HepG2 (cell line): ENCODE results near the gene EXOC6B. TPM values are rescaled to one million over a fixed set of nuclear protein-coding genes. Genes with fewer than 3 reads are reported as not detected.

ENCODE experiments used
- DR1 ChIP-seq: sonication (generic); formaldehyde crosslinking; IDR thresholded peaks from 2 replicates; pipeline ENCODE4 v1.8.0; 2021; ENCODE audit warnings: mild to moderate bottlenecking, missing genetic modification reagents, inconsistent platforms
- FOXK2 ChIP-seq: fragments of 450-650 bp; IDR thresholded peaks from 2 replicates; pipeline ENCODE4 v1.6.1; 2016
- JUND ChIP-seq: sonication (generic); formaldehyde crosslinking; IDR thresholded peaks from 2 replicates; pipeline ENCODE4 v1.8.0; 2022; ENCODE audit warnings: mild to moderate bottlenecking, missing genetic modification reagents
- MAFK ChIP-seq, 2 experiments: IDR thresholded peaks in 1 of 2; conservative IDR thresholded peaks in 1 of 2; 2 replicates each; pipeline ENCODE4 v1.6.1; 2011; ENCODE audit warnings: improper control_type of control experiment in 2 of 2, low read length in 2 of 2
- NFRKB ChIP-seq: fragments of 450-650 bp; IDR thresholded peaks from 2 replicates; pipeline ENCODE4 v1.6.1; 2017
- ONECUT2 ChIP-seq: sonication (generic); formaldehyde crosslinking; IDR thresholded peaks from 2 replicates; pipeline ENCODE4 v1.4.0; 2020; ENCODE audit warnings: missing genetic modification reagents
- PTBP1 ChIP-seq: fragments of 200-400 bp; formaldehyde crosslinking; IDR thresholded peaks from 2 replicates; pipeline ENCODE4 v1.6.1; 2018; ENCODE audit warnings: low read length, low read depth; ENCODE audit not compliant: poor library complexity, severe bottlenecking
- STAG1 ChIP-seq: sonication (generic); formaldehyde crosslinking; IDR thresholded peaks from 2 replicates; pipeline ENCODE4 v1.4.0; 2020; ENCODE audit warnings: missing genetic modification reagents
- SYNCRIP ChIP-seq: fragments of 200-400 bp; formaldehyde crosslinking; IDR thresholded peaks from 2 replicates; pipeline ENCODE4 v1.6.1; 2018; ENCODE audit warnings: mild to moderate bottlenecking, low read depth, low read length; ENCODE audit not compliant: insufficient read depth
- ZNF10 ChIP-seq: sonication (generic); formaldehyde crosslinking; IDR thresholded peaks from 2 replicates; pipeline ENCODE4 v1.4.0; 2020; ENCODE audit warnings: mild to moderate bottlenecking, low read depth, missing genetic modification reagents, borderline replicate concordance
- ZNF235 ChIP-seq: sonication (generic); formaldehyde crosslinking; IDR thresholded peaks from 2 replicates; pipeline ENCODE4 v1.8.1; 2023; ENCODE audit warnings: mild to moderate bottlenecking, missing genetic modification reagents, borderline replicate concordance
- ZNF264 ChIP-seq: sonication (generic); formaldehyde crosslinking; IDR thresholded peaks from 2 replicates; pipeline ENCODE4 v1.4.0; 2020; ENCODE audit warnings: missing genetic modification reagents
- ZNF333 ChIP-seq: sonication (generic); formaldehyde crosslinking; IDR thresholded peaks from 2 replicates; pipeline ENCODE4 v1.4.0; 2020; ENCODE audit warnings: mild to moderate bottlenecking, missing genetic modification reagents, borderline replicate concordance
- ZNF552 ChIP-seq: sonication (generic); formaldehyde crosslinking; IDR thresholded peaks from 2 replicates; pipeline ENCODE4 v1.9.0; 2022; ENCODE audit warnings: missing genetic modification reagents, mild to moderate bottlenecking, borderline replicate concordance
- ZNF772 ChIP-seq: sonication (generic); formaldehyde crosslinking; IDR thresholded peaks from 2 replicates; pipeline ENCODE4 v1.5.0; 2020; ENCODE audit warnings: mild to moderate bottlenecking, missing genetic modification reagents
- polyA plus RNA-seq, 8 experiments: library from polyadenylated mRNA; depleted of rRNA in 3 of 8; stranded (reverse) in 7 of 8; unstranded in 1 of 8; fragments of >200 nt; fragmentation: Illumina TruSeq in 4 of 8; extraction: Trizol in 4 of 8; gene quantifications; 2 replicates each; pipeline versions ENCODE4 v1.2.1 to v1.2.3, GENCODE V29; 2011 to 2016; ENCODE audit warnings: low read depth in 4 of 8, missing spikeins in 1 of 8, mixed read lengths in 1 of 8; ENCODE audit not compliant: insufficient read depth in 1 of 8
- total RNA-seq, 5 experiments: library from RNA; depleted of rRNA; stranded (reverse); fragments of >200 nt; fragmentation: Illumina TruSeq; extraction: Trizol; gene quantifications; 2 replicates each; pipeline ENCODE4 v1.2.3, GENCODE V29; 2016; ENCODE audit warnings: low read depth in 1 of 5
- TF ChIP-seq, protein P1 (sequence below): sonication (generic); formaldehyde crosslinking; IDR thresholded peaks from 2 replicates; pipeline ENCODE4 v1.4.0; 2020; ENCODE audit warnings: mild to moderate bottlenecking, low read depth, missing genetic modification reagents
- TF ChIP-seq, protein P2 (sequence below): sonication (generic); formaldehyde crosslinking; IDR thresholded peaks from 2 replicates; pipeline ENCODE4 v1.5.1; 2020; ENCODE audit warnings: missing genetic modification reagents, mild to moderate bottlenecking, borderline replicate concordance
- TF ChIP-seq, protein P3 (sequence below): sonication (generic); formaldehyde crosslinking; IDR thresholded peaks from 2 replicates; pipeline ENCODE4 v1.4.0; 2020; ENCODE audit warnings: mild to moderate bottlenecking, missing genetic modification reagents
- TF ChIP-seq, protein P4 (sequence below): sonication (generic); formaldehyde crosslinking; IDR thresholded peaks from 2 replicates; pipeline ENCODE4 v1.4.0; 2020; ENCODE audit warnings: missing genetic modification reagents
- TF ChIP-seq, protein P5 (sequence below): sonication (generic); formaldehyde crosslinking; IDR thresholded peaks from 2 replicates; pipeline ENCODE4 v1.4.0; 2020; ENCODE audit warnings: missing genetic modification reagents, borderline replicate concordance

EXOC6B gene
- total and polyA plus RNA-seq, 2 of the 13 experiments (the other 11 are each of a cell fraction or from before 2014, with no cell fraction given) = 9.1 to 15.9 TPM

DNA sequence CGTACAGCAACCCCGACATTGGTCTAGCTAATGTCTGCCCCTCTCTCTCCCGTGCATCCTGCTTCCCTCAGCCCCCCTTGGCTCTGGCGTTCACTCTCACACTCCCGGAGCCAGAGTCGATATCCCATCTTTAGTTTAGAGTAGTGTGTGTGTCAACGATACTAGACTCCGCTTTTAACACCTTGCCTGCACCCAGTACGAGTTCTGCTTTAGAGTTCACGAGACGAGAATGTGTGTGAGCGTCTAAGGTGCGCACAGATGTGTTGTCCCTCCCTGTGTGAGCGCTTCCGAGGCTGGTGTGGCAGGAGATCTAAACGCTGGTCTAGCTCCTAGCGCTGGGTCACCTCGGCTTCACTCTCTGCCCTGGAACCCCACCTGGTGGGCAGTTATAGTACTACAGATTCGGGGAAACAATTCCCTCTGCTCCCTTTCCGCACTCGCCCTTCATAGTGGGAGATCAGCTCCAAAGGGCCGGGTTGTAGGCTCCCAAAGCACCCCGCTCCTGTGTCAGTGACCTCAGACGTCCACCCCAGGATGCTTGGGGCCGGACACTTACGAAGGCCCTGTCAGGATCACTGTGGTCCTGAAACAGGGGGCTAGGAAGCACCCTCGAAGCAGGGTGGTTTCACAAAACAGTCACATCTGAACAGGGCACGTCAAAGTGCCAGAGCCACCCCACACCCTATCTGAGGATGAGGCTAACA is 675.5 kb downstream of the EXOC6B start (continued):
- TF ChIP-seq, protein P1, sequence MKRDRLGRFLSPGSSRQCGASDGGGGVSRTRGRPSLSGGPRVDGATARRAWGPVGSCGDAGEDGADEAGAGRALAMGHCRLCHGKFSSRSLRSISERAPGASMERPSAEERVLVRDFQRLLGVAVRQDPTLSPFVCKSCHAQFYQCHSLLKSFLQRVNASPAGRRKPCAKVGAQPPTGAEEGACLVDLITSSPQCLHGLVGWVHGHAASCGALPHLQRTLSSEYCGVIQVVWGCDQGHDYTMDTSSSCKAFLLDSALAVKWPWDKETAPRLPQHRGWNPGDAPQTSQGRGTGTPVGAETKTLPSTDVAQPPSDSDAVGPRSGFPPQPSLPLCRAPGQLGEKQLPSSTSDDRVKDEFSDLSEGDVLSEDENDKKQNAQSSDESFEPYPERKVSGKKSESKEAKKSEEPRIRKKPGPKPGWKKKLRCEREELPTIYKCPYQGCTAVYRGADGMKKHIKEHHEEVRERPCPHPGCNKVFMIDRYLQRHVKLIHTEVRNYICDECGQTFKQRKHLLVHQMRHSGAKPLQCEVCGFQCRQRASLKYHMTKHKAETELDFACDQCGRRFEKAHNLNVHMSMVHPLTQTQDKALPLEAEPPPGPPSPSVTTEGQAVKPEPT (CRISPR knock-in tag) = 0 out of 2 replicates have a peak, but pooled peaks have one; percentile 19
- TF ChIP-seq, protein P2, sequence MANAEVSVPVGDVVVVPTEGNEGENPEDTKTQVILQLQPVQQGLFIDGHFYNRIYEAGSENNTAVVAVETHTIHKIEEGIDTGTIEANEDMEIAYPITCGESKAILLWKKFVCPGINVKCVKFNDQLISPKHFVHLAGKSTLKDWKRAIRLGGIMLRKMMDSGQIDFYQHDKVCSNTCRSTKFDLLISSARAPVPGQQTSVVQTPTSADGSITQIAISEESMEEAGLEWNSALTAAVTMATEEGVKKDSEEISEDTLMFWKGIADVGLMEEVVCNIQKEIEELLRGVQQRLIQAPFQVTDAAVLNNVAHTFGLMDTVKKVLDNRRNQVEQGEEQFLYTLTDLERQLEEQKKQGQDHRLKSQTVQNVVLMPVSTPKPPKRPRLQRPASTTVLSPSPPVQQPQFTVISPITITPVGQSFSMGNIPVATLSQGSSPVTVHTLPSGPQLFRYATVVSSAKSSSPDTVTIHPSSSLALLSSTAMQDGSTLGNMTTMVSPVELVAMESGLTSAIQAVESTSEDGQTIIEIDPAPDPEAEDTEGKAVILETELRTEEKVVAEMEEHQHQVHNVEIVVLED (CRISPR knock-in tag) = no peak
- TF ChIP-seq, protein P3, sequence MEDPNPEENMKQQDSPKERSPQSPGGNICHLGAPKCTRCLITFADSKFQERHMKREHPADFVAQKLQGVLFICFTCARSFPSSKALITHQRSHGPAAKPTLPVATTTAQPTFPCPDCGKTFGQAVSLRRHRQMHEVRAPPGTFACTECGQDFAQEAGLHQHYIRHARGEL (CRISPR knock-in tag) = 0 out of 2 replicates have a peak, but pooled peaks have one; percentile 31
- TF ChIP-seq FOXK2 (no peak), MAFK (conservative IDR thresholded peaks at IDR 0.05 in 1 of 2, IDR thresholded peaks at IDR 0.05 in 1 of 2; ENCODE audit: low read length in 2 of 2) (no peak), ZNF772 (CRISPR knock-in tag) (no peak), JUND (CRISPR knock-in tag) (no peak), ZNF552 (no peak), PTBP1 (no peak), NFRKB (no peak), SYNCRIP (no peak), ONECUT2 (CRISPR knock-in tag) (no peak), ZNF235 (CRISPR knock-in tag) (no peak), DR1 (CRISPR knock-in tag) (no peak), ZNF333 (CRISPR knock-in tag) (no peak), ZNF10 (no peak), STAG1 (peak; percentile 97), ZNF264 (CRISPR knock-in tag) (no peak)
- TF ChIP-seq, protein P4, sequence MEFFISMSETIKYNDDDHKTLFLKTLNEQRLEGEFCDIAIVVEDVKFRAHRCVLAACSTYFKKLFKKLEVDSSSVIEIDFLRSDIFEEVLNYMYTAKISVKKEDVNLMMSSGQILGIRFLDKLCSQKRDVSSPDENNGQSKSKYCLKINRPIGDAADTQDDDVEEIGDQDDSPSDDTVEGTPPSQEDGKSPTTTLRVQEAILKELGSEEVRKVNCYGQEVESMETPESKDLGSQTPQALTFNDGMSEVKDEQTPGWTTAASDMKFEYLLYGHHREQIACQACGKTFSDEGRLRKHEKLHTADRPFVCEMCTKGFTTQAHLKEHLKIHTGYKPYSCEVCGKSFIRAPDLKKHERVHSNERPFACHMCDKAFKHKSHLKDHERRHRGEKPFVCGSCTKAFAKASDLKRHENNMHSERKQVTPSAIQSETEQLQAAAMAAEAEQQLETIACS (CRISPR knock-in tag) = no peak
- TF ChIP-seq, protein P5, sequence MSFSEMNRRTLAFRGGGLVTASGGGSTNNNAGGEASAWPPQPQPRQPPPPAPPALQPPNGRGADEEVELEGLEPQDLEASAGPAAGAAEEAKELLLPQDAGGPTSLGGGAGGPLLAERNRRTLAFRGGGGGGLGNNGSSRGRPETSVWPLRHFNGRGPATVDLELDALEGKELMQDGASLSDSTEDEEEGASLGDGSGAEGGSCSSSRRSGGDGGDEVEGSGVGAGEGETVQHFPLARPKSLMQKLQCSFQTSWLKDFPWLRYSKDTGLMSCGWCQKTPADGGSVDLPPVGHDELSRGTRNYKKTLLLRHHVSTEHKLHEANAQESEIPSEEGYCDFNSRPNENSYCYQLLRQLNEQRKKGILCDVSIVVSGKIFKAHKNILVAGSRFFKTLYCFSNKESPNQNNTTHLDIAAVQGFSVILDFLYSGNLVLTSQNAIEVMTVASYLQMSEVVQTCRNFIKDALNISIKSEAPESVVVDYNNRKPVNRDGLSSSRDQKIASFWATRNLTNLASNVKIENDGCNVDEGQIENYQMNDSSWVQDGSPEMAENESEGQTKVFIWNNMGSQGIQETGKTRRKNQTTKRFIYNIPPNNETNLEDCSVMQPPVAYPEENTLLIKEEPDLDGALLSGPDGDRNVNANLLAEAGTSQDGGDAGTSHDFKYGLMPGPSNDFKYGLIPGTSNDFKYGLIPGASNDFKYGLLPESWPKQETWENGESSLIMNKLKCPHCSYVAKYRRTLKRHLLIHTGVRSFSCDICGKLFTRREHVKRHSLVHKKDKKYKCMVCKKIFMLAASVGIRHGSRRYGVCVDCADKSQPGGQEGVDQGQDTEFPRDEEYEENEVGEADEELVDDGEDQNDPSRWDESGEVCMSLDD (CRISPR knock-in tag) = no peak
